K562 (cell line): ENCODE data around the gene XPNPEP1. TPM values are rescaled to one million over a fixed set of nuclear protein-coding genes. Genes with fewer than 3 reads are reported as not detected.

Experiments
- ATAC-seq: fragments of 200-7000 bp; cut with Tn5 transposase; 3 replicates; pipeline ENCODE4 v1.9.1; 2020; ENCODE audit warnings: moderate library complexity
- BruUV-seq: library from RNA; stranded (reverse); fragments of 400-500 nt; replicated peaks from 2 replicates; lab custom pipeline; 2021; lab: Mats Ljungman, UMichigan
- CTCF ChIA-PET: fragments of 300-600 bp; formaldehyde crosslinking; extraction: SDS; loops from one replicate; lab custom pipeline; 2021; ENCODE audit warnings: low intra/inter-chr PET ratio; lab: Yijun Ruan, JAX
- POLR2A ChIA-PET: fragments of 300-600, 350-650 bp; sonication (Branson Sonifier 250); formaldehyde crosslinking; extraction: SDS; loops from one replicate; lab custom pipeline; 2021; ENCODE audit warnings: antibody characterized with exemption, inconsistent platforms; lab: Yijun Ruan, JAX
- DNase-seq, 4 experiments: peaks; one replicate each; pipeline versions ENCODE4 v3.0.0 to v3.0.0-alpha.2; 2011 to 2018; ENCODE audit warnings: low spot score in 3 of 4, mixed read lengths in 3 of 4; ENCODE audit errors: extremely low read depth in 1 of 4
- FAIRE-seq: peaks from 2 replicates; lab custom pipeline; 2011; peaks lifted over from hg19 to GRCh38; lab: Jason Lieb, UNC
- H2AFZ ChIP-seq: 2 replicates; pipeline ENCODE4 v1.6.0; 2011; ENCODE audit warnings: low read depth, low read length, control low read depth, inconsistent platforms
- H3K27ac ChIP-seq: fragments of 200-600 bp; 3 replicates; pipeline ENCODE4 v1.8.0; 2011; ENCODE audit warnings: low read depth, mild to moderate bottlenecking, control low read depth, inconsistent platforms, low read length, moderate library complexity, mixed read lengths; ENCODE audit errors: extremely low read depth
- H3K27me3 ChIP-seq, 2 experiments: fragments of 300-600 bp in 1 of 2; 2 replicates in 1 of 2; 3 replicates in 1 of 2; pipeline versions ENCODE4 v1.6.0 to v1.8.0; 2011; ENCODE audit warnings: inconsistent platforms in 2 of 2, low read length in 2 of 2, mild to moderate bottlenecking in 1 of 2, mixed read lengths in 1 of 2, moderate library complexity in 1 of 2; ENCODE audit not compliant: control insufficient read depth in 2 of 2, insufficient read depth in 2 of 2
- H3K36me3 ChIP-seq: fragments of 300-600 bp; 3 replicates; pipeline ENCODE4 v1.8.0; 2011; ENCODE audit warnings: mild to moderate bottlenecking, low read length, inconsistent platforms; ENCODE audit not compliant: control insufficient read depth, insufficient read depth
- H3K4me1 ChIP-seq, 2 experiments: fragments of 200-600 bp in 1 of 2; replicated peaks in 1 of 2; 2 replicates in 1 of 2; 3 replicates in 1 of 2; pipeline versions ENCODE4 v1.5.1 to v1.8.0; 2011; ENCODE audit warnings: inconsistent platforms in 2 of 2, low read length in 2 of 2, mild to moderate bottlenecking in 1 of 2, mixed read lengths in 1 of 2, moderate library complexity in 1 of 2; ENCODE audit not compliant: control insufficient read depth in 2 of 2, insufficient read depth in 2 of 2
- H3K4me2 ChIP-seq: 2 replicates; pipeline ENCODE4 v1.6.1; 2011; ENCODE audit warnings: low read length, control low read depth, inconsistent platforms, mixed read lengths; ENCODE audit not compliant: insufficient read depth
- H3K4me3 ChIP-seq: fragments of 200-600 bp; sonication (generic), shearing (Covaris generic); 2 replicates; pipeline ENCODE4 v1.5.1; 2016; ENCODE audit warnings: control low read depth, inconsistent platforms
- H3K79me2 ChIP-seq: fragments of 200-600 bp; 3 replicates; pipeline ENCODE4 v1.8.0; 2011; ENCODE audit warnings: low read length, inconsistent platforms; ENCODE audit not compliant: control insufficient read depth, insufficient read depth
- H3K9ac ChIP-seq, 2 experiments: 2 replicates each; pipeline versions ENCODE4 v1.6.0 to v1.6.1; 2011; ENCODE audit warnings: low read depth in 2 of 2, low read length in 2 of 2, control low read depth in 1 of 2, inconsistent platforms in 1 of 2, mild to moderate bottlenecking in 1 of 2, mixed read lengths in 1 of 2; ENCODE audit not compliant: insufficient read depth in 1 of 2
- H3K9me1 ChIP-seq: one replicate; pipeline ENCODE4 v1.6.0; 2011; ENCODE audit warnings: inconsistent platforms, mild to moderate bottlenecking, low read length, moderate library complexity; ENCODE audit not compliant: control insufficient read depth, insufficient read depth
- H3K9me3 ChIP-seq: replicated peaks from 2 replicates; pipeline ENCODE4 v1.5.1; 2011; ENCODE audit warnings: low read depth, low read length, inconsistent platforms; ENCODE audit not compliant: control insufficient read depth, insufficient read depth
- H4K20me1 ChIP-seq: replicated peaks from 2 replicates; pipeline ENCODE4 v1.6.1; 2011; ENCODE audit warnings: low read length, inconsistent platforms, mixed read lengths; ENCODE audit not compliant: control insufficient read depth, insufficient read depth
- FOXP4 ChIP-seq: sonication (generic); formaldehyde crosslinking; IDR thresholded peaks from 2 replicates; pipeline ENCODE4 v1.8.0; 2022; ENCODE audit warnings: mild to moderate bottlenecking, missing genetic modification reagents, borderline replicate concordance
- HLTF ChIP-seq: fragments of 450-650 bp; IDR thresholded peaks from 2 replicates; pipeline ENCODE4 v1.6.1; 2016
- HOXB6 ChIP-seq: fragments of 250-450 bp; sonication (Bioruptor Pico); IDR thresholded peaks from 2 replicates; pipeline ENCODE4 v1.5.1; 2022; ENCODE audit warnings: mild to moderate bottlenecking, borderline replicate concordance
- SAFB2 ChIP-seq: fragments of 200-400 bp; formaldehyde crosslinking; IDR thresholded peaks from 2 replicates; pipeline ENCODE4 v1.6.1; 2018; ENCODE audit warnings: borderline replicate concordance, low read length, low read depth, moderate library complexity; ENCODE audit not compliant: severe bottlenecking
- WGBS: fragments of 100-300 bp; shearing (Covaris generic); methylation state at CpG from one replicate; pipeline ENCODE4 v1.1.6; 2016; ENCODE audit warnings: low coverage, mixed read lengths; ENCODE audit not compliant: insufficient coverage; ENCODE audit errors: missing lambda C conversion rate; 5-methylcytosine and 5-hydroxymethylcytosine counted together
- in situ Hi-C: fragments of 300-500 bp; cut with MboI; formaldehyde crosslinking; loops from 4 replicates; pipeline ENCODE4 v1.15.0; 2018; ENCODE audit warnings: inconsistent platforms, mixed read lengths
- intact Hi-C: fragments of 100-400 bp; cut with micrococcal nuclease; formaldehyde crosslinking; loops from 2 replicates; pipeline ENCODE4 v1.14.2; 2022
- polyA plus RNA-seq, 8 experiments: library from polyadenylated mRNA; depleted of rRNA in 4 of 8; stranded (reverse) in 5 of 8; unstranded in 3 of 8; fragments of >200 nt; fragmentation: Nextera tagmentation in 2 of 8; fragmentation: Illumina TruSeq in 1 of 8; extraction: Ambion mirVana in 2 of 8; extraction: Trizol in 1 of 8; gene quantifications; 2 replicates each; pipeline versions ENCODE4 v1.2.1 to v1.2.3, GENCODE V29; 2011 to 2014; ENCODE audit warnings: inconsistent platforms in 1 of 8, missing spikeins in 1 of 8
- total RNA-seq, 7 experiments: library from RNA; depleted of rRNA in 6 of 7; stranded (reverse); fragments of >200 nt in 6 of 7; fragmentation: Illumina TruSeq in 2 of 7; extraction: Trizol in 2 of 7; gene quantifications; 2 replicates each; pipeline versions ENCODE4 v1.2.1 to v1.2.3, GENCODE V29; 2011 to 2021; ENCODE audit warnings: low replicate concordance in 1 of 7

The XPNPEP1 gene
- total and polyA plus RNA-seq, 9 of the 15 experiments (the other 6 are each of a cell fraction or from before 2014, with no cell fraction given), result 24.2 to 93.5 (median 40.1) TPM

DNA sequence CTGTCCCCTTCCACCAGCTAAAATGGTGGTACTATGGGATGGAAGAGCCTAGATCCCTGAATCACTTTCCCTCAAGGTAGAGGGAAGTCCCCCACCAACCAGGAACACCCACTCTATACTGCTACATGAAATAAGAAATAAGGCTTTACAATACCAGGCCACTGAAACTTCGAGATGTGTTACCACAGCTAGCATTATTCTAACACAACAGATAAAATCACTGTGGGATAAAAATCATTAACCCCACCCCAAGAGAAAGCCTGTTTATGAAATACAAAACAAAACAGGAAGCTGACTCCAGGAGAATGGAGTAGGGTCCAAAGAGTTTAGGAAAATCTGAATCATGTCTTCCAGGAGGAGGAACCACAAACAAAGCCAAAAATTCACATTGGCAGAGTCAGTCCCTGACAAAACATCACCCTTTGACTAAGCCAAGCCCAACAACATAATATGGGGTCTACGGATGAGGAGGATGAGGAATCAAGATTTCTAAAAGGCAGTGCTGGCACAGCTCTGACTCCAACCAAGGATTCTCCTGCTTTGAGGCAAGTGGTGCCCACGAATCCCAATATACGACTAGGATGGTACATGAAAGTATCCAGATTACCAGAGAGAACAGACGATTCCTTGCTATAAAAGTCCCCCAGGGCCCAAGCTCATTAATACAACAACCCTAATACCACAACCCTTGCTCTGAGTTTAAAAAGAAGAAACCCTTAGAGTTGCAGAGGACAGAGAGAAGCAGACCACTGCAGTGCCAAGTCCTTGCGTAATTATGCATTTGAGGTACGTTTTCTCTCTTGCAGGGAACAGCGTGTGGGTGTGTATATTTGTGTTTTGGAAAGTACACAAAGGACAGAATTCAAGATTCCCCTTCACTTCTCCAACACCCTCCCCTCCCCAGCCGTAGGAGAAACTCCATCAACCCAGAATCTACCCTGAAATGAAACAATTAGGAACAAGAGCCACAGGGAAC lies 23.7 kb downstream of the XPNPEP1 start:
- H3K4me3 ChIP-seq, result no peak overlapping the region
- H3K27me3 ChIP-seq, result no peaks in the 10 kb centered on the region
- H3K4me1 ChIP-seq, result peaks cover 0 to 20% of the 10 kb centered on the region in 2 experiments; a peak in 2 of 5 replicates
- no peak overlapping the region for H3K27ac ChIP-seq
- no peak overlapping the region for H3K9ac ChIP-seq
- no peak overlapping the region for H2AFZ ChIP-seq
- WGBS, result 73% methylated on average over 9 of the region's 9 CpGs
- CTCF ChIA-PET, result no interaction called here
- FAIRE-seq (no peak), DNase-seq (no peak), ATAC-seq (no peak)
- no peaks in the 10 kb centered on the region; the same call in 1 of the 2 replicates for H4K20me1 ChIP-seq
- H3K9me3 ChIP-seq, result no peaks in the 10 kb centered on the region
- intact Hi-C loops (no loop called here), in situ Hi-C loops (no loop called here)
- H3K4me2 ChIP-seq, result no peak overlapping the region
- no TSS peak for BruUV-seq
- no peaks in the 10 kb centered on the region for H3K36me3 ChIP-seq
- H3K79me2 ChIP-seq, result peaks cover 9% of the 10 kb centered on the region; the same call in 2 of the 3 replicates
- POLR2A ChIA-PET, result interaction anchor here (0.5 to 1.2 kb wide), 3 partner anchors 10 to 534 kb away, joined by 3 to 4 read pairs (median 4); no protein-coding TSS in a partner anchor
- no peaks in the 10 kb centered on the region for H3K9me1 ChIP-seq
- no peak for TF ChIP-seq HLTF
- no peak for TF ChIP-seq HOXB6
- no peak for TF ChIP-seq SAFB2
- no peak for TF ChIP-seq FOXP4 (CRISPR knock-in tag)
